HG03575 (cell line): ENCODE data around the gene TMTC1.

ENCODE experiments used
- ATAC-seq: cut with Tn5 transposase; IDR thresholded peaks from one replicate; pipeline ENCODE4 v1.9.1; 2021; ENCODE audit not compliant: unreplicated experiment, insufficient number of reproducible peaks, low FRiP score; ENCODE audit errors: extremely low read depth

The TMTC1 gene

DNA sequence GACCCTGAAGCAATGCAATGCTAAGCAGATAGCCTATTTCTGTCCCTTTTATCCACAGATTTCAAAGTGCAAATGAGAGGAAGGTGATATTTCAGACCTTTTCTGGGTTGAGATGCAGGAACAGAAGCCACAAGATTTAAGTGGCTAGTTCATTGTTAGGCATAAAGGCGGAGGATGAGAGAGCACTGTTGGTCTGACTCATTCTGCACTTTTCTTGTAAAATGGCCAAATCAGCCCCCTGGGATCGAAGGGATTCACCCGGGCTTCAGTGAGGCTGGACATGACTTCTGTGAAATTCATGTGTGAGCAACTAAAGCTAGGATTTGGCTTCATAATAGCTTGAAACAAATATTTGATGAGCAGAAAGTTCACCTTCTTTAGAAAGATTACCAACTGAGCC is 184.4 kb downstream of the TMTC1 start:
- ATAC-seq: no peak

DNA sequence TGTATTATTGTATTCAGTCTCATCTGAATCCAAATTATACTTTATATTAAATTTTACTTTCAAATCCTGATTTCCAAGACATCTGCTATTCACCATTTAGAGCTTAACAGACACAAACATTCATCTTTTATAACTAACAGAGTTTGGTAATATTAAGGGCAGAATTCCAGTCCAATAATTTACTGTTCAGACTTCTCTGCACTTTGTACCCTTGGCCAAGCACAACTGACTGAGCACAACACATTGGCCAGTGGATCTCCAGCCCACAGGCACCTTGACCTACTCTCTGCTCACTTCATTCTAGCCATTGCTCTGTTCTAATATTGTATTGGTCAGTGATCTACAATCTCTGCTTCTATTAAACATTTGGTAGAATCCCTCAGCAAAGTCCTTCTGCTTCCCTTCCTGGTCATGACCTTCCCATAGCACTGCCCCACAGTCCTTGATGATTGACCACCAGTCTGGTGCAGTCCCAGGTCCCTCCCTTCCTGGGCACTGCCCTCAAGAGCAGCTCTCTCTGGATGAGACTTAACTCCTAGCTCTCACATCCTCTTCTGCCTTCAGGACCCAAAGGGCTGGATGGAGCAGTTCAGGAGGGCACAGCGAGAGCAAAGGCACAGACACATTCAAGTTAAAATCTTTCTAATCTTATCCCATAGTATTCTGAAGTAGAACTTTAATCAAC is 188.5 kb downstream of the TMTC1 start:
- no peak for ATAC-seq

DNA sequence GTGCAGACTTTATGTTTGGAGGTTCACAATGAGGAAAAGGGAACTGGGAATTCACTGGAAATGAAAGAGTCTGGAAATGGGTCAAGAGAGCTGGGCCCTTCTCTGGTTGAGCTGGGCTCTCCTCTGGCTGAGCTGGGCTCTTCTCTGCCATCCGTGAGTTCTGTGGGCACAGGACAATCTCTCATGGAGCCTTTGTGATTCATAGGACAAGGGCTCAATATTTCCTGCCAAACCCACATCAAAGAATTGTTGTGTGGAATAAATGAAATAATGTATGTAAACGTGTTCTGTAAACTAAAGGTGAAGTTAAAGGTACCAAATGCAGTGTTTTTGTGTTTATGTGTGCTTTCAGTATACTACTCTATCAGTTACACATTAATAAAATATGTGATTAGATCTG is 190.7 kb downstream of the TMTC1 start:
- no peak for ATAC-seq

DNA sequence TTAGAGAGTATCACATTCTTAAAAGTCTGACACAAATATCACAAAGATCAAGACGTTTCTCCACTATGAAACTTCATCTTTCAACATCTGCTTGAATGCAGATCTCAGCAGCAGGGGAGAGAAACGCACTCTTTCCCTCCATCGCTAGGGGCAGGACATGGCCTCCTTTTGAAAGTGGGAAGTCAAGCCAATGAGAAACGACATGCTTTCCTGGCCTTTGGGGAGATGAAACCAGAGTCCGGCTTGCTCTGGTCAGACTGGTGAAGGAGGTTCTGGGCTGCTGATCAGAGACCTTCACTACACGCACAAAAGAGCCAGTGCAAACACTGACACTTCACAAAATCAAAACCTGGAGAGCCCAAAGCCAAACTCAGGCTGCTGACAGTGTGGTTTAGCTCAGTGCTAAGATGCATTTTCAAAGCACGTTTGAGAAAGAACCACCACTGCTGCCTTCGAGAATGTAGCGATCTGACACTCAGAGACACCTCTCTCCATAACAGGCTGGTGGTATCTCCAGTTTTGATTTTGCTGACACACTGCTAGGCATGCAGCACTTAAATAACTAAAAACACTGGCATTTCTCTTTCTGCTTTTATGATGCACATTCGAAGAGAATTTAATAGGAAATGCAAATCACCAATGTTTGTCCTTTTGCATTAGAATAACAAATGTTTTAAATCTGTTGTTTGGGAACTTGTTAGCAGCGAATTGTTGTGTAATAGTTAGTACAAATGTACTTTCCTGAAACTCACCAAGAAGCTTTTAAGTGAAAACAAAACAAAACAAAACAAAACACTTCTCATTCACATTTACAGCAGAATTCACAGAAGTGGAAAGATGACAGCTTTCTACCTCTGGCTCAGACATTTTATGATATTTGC is 192.4 kb downstream of the TMTC1 start:
- ATAC-seq: no peak

DNA sequence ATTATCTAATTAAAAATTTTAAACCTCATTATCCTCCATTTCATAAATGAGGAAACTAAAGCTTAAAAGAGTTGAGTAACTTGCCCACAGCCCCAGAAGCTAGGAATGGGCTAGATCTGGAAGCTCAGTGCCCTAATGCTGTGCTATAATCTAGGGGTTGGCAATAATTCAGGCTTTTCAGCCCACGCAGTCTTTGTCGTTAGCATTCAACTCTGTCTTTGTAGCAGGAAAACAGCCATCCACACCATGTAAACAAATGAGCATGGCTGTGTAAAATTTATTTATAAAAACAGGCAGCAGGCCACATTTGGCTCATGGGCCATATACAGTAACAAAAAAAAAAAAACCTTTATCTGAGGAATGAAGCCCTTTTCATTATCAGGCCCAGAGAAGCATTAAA is 193.9 kb downstream of the TMTC1 start:
- ATAC-seq: no peak

DNA sequence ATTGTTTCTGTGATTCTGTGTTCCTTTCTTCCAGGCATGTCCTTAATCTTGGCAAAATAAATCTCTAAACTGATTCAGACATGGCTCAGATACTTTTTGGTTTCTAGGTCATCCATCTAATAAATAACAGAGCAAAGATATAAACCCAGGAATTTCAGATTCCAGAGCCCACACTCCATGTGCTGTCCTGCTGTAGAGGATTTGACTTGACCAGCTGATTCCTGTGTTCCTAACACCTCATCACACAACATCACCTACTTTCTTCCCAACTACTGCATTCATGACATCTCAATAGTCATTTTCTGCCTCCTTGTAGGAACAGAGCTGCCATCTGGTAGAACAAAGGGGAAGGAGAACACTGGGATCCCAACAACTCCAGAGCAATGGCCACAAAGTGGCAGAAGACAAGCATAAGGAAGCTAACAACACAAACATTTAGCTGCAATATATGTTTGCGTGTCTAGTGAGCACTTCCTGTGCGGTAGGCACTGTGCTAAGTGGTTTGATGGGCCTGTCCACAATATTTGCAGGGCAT is 194.4 kb downstream of the TMTC1 start:
- no peak for ATAC-seq

DNA sequence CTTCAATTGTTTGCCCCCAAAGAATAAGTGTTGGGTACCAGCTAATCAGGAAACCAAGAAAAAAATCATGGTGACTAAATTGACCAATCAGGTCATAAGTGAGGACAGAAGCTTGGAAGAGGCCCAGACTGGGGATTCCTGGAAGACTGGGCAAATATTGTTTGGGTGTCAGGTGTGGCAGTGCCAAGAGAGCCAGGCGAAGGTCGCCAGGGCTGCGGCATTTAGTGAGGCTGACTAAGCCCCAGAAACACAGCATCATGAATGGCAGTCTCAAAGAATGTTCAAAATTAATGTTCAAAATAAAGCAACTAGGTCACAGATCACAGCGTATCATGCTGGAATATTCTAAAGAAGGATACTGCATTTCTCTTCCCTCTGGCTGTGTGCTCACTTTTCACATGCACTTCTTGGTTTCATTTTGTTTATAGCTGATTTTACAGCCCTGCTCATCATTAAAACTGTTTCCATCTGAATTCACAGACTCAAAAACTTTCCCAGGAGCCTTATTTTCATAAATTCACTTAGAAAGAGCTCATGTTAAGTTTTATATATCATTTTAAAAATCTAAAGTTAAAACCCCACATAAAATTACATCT is 201.0 kb downstream of the TMTC1 start:
- no peak for ATAC-seq

DNA sequence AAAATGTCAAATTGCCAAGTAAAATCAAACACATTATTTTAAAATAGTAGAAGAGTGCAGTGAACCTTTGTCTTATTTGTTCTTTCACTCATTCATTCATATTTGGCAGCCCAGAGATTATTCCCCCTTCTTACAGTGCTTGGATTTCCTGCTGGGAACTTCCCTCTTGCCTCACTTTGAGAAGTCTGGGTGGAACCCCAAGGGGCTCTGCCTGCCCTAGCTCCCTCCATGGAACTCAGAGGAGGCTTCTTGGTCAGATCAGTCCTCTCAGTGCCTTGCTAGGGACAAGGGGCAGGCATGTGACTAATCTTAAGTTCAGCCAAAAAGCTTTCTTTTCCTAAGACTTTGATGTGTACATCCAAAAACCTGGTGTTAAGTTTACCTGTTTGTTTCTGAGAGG is 201.6 kb downstream of the TMTC1 start:
- ATAC-seq: no peak

DNA sequence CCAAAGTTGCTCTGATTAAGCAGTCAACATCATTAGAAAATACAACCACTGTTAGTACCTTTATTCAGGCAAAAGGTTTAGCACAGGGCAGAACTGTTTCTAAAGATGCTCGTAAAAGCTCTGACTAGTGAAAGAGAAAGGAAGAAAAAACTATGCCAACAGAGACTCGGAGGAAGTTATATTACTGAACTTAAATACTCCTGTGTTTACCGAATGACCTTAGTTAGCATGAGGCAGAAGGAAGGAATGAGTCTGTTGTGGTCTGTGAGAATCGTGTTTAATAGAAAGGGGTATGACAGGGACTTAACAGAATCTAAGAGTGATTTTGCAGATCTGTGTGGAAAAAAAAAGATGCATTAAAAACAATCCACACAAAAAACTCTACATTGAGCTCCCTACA is 202.1 kb downstream of the TMTC1 start:
- ATAC-seq: no peak

DNA sequence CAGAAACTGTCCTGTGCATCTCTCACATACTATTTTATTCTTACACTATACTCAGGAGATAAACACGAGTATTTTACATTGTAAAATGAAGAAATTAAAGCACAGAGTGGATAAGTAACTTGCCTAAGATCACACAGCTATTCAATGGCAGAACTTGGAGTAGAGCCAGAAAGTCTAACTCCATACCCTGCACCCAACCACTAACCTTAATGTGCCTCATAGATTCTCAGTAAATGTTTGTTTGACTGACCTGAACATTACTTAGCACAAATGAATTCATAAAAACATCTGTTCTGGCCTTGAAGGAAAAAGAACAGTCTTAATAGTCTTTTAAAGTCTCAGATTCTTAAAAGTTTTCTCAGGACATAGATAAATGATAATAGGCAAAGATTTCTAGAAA is 202.8 kb downstream of the TMTC1 start:
- no peak for ATAC-seq

DNA sequence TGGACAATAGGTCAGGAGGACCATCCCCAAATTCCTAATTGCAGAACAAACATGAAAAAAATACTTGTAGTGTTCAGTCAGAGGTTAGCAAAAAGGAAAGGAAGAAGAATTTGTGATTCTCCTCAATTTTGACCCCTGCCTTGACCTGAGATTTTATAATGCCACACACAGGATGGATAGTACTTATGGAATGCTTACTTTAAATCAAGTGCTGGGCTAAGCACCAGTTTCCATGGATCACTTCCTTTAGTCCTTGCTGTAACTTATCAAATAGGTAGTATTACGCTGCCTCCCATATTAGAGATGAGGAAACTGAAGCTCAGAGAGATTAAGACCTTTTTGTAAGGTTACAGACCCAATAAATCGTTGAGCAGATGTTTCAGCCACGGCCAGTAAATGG is 205.0 kb downstream of the TMTC1 start:
- no peak for ATAC-seq

DNA sequence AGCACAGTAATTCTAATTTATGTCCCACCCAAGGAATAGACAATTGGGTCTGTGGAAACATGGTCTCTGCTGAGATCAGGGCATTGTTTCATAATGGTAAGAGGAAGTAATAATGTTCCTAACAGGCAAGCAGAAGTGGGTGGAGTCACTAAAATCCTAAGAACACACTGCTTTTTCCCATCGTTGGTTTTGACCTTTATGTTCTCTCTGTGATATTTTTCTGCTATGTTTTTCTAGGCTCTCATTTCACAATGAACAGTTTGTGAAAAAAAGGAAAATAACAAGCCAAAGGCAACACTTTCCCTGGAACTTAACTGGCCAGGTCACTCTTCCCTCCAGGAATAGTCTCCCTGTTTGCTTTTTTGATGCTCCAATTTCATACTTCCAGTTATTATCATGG is 205.7 kb downstream of the TMTC1 start:
- ATAC-seq: no peak

DNA sequence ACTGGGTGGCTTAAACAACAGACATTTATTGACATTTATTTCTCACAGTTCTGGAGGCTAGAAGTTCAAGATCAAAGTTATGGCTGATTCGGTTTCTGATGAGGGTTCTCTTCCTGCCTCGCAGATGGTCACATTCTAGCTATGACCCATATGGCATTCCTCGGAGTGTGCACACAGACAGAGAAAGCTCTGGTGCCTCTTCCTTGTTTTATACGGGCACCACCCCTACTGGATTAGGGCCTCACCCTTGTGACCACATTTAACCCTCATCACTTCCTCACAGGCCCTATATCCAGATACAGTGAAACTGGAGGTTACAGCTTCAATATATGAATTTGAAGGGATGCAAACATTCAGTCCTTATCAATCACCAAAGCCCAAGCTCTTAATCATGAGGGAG is 209.2 kb downstream of the TMTC1 start:
- ATAC-seq: no peak

DNA sequence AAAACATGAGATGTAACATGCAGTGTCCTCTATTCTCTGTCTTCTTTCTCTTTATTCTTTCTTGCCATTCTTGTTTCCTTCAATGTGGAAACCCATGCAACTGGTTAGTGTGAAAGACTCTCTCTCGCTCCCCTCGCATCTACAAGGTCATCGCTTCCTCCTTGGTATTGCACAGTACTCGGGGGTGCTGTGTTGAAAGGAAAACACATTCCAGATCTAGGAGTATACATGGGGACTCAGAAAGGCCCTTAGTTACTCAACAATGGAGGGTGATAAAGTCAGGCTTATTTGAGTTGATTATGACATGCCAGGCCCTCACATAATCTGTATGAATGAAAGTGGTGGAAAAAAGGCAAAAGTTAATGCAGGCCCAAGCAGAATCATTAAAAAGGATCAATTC is 210.8 kb downstream of the TMTC1 start:
- no peak for ATAC-seq

DNA sequence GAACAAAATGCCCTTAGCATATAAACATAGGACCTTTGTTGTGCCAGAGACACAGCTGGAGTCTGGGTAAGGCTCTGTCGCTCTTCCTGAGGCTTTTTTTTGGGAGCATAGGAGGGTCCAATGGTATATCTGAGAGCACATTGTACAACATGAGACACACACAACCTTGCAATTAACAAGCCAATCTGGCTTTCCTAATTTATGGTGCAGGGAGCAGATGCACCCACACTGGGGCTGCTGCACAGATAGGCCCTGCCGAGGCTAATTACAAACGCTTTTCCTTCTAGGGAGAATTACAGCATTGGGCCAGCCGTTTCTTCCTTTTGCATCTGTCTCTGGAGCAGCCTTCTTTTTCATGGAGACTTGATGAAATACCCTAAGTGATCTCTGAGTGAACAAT is 211.3 kb downstream of the TMTC1 start:
- no peak for ATAC-seq

DNA sequence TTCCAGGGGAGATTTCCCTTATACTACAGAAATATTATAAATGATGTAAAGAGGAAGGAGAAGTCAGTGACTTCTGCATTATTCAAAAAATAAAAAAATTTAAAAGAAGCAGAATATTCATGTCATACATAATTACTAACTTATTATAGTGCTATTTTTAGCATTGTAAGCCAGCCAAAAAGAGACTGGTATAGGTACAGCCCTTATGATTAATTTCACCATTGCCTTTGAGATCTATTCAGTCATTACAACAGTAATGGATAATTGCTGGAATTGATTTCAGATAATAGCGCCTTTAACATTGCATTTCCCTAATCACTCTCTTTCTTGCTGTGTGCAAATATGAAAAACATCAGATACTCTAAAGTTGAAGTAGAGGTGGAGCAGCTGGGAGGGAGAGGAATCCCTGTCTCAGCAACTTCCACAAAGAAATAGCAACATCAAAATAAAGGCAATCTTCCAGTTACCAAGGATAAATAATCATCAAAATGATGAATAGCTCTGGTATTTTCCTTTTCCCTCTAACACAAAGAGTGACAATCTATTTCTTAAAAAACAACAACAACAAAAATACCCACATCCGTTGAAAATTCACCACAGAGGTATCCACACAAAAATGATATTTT is 214.5 kb downstream of the TMTC1 start:
- ATAC-seq: no peak

DNA sequence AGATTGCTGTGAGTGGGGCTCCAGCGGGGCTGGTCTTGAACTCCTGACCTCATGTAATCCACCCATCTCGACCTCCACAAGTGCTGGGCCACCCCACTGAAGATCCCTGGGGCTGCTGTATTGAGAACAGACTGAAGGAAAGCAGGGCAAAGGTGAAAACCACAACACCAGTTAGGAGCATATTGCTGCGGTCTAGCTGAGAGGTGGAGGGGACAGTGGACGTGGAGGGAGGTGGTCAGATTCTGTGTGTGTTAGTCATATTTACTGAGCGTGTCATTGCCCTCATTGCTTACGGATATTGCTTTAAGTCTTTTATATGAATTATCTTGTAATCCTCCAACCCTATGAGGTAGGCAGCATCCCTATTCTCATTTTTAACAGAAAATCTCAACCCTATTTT is 217.3 kb downstream of the TMTC1 start:
- ATAC-seq: no peak

DNA sequence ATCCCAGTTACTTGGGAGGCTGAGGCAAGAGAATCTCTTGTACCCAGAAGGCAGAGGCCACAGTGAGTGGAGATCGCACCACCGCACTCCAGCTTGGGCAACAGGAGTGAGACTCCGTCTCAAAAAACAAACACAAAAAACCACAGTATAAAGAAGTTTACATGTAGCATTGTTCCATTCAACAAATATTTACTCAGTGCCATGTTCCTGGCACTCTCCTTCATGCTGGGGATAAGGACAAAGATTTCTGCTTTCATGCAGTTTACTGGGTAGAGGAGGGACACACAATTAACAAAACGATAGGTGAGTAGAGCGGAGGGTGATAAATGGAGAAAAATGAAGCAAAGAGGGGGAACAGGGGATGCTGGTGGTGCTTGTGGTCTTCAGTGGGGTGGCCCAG is 218.0 kb downstream of the TMTC1 start:
- no peak for ATAC-seq

DNA sequence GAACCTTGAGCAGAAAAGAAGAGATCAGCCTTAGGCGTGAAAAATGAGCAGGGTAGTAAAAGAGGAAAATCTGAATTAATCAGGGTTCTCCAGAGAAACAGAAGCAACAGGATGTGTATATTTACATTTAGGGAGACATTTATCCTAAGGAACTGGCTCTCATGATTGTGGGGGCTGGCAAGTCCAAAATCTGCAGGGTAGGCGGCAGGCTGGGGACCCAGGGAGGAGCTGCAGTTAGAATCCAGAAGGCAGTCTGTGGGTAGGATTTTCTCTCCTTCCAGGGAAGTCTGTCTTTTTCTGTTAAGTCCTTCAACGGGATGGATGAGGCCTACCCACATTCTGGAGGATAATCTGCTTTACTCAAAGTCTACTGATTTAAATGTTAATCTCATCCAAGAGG is 218.8 kb downstream of the TMTC1 start:
- no peak for ATAC-seq

DNA sequence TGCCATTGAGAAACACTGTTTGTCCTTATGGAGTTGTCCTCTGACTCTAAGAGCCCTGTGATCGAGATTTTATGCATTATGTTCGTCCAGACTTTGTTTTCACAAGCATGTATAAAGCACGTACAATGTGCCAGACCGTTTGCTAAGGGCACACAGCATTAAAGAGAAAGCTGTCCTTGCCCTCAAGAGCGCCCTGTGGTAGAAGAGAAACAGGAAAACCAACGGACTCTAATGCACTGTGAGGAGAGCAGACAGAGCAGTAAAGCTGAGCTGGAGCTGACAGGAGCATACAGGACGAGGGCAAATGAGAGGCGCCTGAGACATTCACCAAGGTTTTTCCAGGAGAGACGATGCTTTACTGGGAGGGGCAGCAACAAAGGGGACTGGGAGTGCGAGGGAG is 220.1 kb downstream of the TMTC1 start:
- no peak for ATAC-seq
